ENCODE measurements around the gene FHDC1.

FHDC1 gene

GRCh38 chr4:152928286-152928685, 7.8 kb upstream of the FHDC1 start:
- no peak overlapping the region for H3K4me3 ChIP-seq (ENCODE audit: low read depth, low read length)
- DNase-seq (ENCODE audit: low read depth), result no peak

- no peak overlapping the region for H3K4me3 ChIP-seq (ENCODE audit: low read depth, low read length)
- DNase-seq (ENCODE audit: low read depth), result no peak
These were observed 6.2 kb upstream of the FHDC1 start for GRCh38 chr4:152929888-152930287.

- no peak overlapping the region for H3K4me3 ChIP-seq (ENCODE audit: low read depth, low read length)
- DNase-seq (ENCODE audit: low read depth), result no peak
These were observed 980 bp upstream of the FHDC1 start for GRCh38 chr4:152935143-152935542.

- DNase-seq (ENCODE audit: low read depth), result no peak
- peak overlapping the region; percentile 58 for H3K4me3 ChIP-seq (ENCODE audit: low read depth, low read length)
These were observed 568 bp downstream of the FHDC1 start for GRCh38 chr4:152936446-152937335.

- H3K4me3 ChIP-seq (ENCODE audit: low read depth, low read length), result peak overlapping the region; percentile 58
- DNase-seq (ENCODE audit: low read depth), result no peak
These were observed 1.5 kb downstream of the FHDC1 start for GRCh38 chr4:152937336-152938236.

- DNase-seq (ENCODE audit: low read depth), result no peak
- H3K4me3 ChIP-seq (ENCODE audit: low read depth, low read length), result peak overlapping the region; percentile 58
These were observed 2.3 kb downstream of the FHDC1 start for GRCh38 chr4:152938237-152938947.

- H3K4me3 ChIP-seq (ENCODE audit: low read depth, low read length), result no peak overlapping the region
- DNase-seq (ENCODE audit: low read depth), result no peak
These were observed 3.5 kb downstream of the FHDC1 start for GRCh38 chr4:152939621-152940020.

GRCh38 chr4:152940461-152940860, 4.3 kb downstream of the FHDC1 start:
- DNase-seq (ENCODE audit: low read depth), result no peak
- H3K4me3 ChIP-seq (ENCODE audit: low read depth, low read length), result no peak overlapping the region

GRCh38 chr4:152941411-152941810, 5.3 kb downstream of the FHDC1 start:
- H3K4me3 ChIP-seq (ENCODE audit: low read depth, low read length), result no peak overlapping the region
- DNase-seq (ENCODE audit: low read depth), result no peak

GRCh38 chr4:152942346-152942745, 6.2 kb downstream of the FHDC1 start:
- H3K4me3 ChIP-seq (ENCODE audit: low read depth, low read length), result no peak overlapping the region
- DNase-seq (ENCODE audit: low read depth), result no peak

GRCh38 chr4:152943672-152944071, 7.5 kb downstream of the FHDC1 start:
- no peak overlapping the region for H3K4me3 ChIP-seq (ENCODE audit: low read depth, low read length)
- peak; percentile 61 for DNase-seq (ENCODE audit: low read depth)

GRCh38 chr4:152944666-152945320, 8.7 kb downstream of the FHDC1 start:
- no peak for DNase-seq (ENCODE audit: low read depth)
- H3K4me3 ChIP-seq (ENCODE audit: low read depth, low read length), result no peak overlapping the region

- no peak for DNase-seq (ENCODE audit: low read depth)
- H3K4me3 ChIP-seq (ENCODE audit: low read depth, low read length), result no peak overlapping the region
These were observed 9.5 kb downstream of the FHDC1 start for GRCh38 chr4:152945639-152946038.

- no peak for DNase-seq (ENCODE audit: low read depth)
- H3K4me3 ChIP-seq (ENCODE audit: low read depth, low read length), result no peak overlapping the region
These were observed 10.3 kb downstream of the FHDC1 start for GRCh38 chr4:152946446-152946845.

- no peak for DNase-seq (ENCODE audit: low read depth)
- no peak overlapping the region for H3K4me3 ChIP-seq (ENCODE audit: low read depth, low read length)
These were observed 11.2 kb downstream of the FHDC1 start for GRCh38 chr4:152947311-152947710.

- no peak for DNase-seq (ENCODE audit: low read depth)
- H3K4me3 ChIP-seq (ENCODE audit: low read depth, low read length), result no peak overlapping the region
These were observed 13.8 kb downstream of the FHDC1 start for GRCh38 chr4:152949930-152950329.

- DNase-seq (ENCODE audit: low read depth), result no peak
These were observed 14.5 kb downstream of the FHDC1 start for GRCh38 chr4:152950402-152951274.

GRCh38 chr4:152951348-152951747, 15.2 kb downstream of the FHDC1 start:
- DNase-seq (ENCODE audit: low read depth), result no peak
- H3K4me3 ChIP-seq (ENCODE audit: low read depth, low read length), result no peak overlapping the region

More at GRCh38 chr4:152950402-152951274, 14.5 kb downstream of the FHDC1 start:
- H3K4me3 ChIP-seq (ENCODE audit: low read depth, low read length), result no peak overlapping the region
